DOHH2 (cell line): ENCODE measurements around the gene ATP8B1.

ENCODE experiments used
- EZH2phosphoT487 ChIP-seq: fragments of 200-600 bp; sonication (generic); IDR thresholded peaks from 2 replicates; pipeline ENCODE4 v1.6.1; 2017; ENCODE audit warnings: borderline replicate concordance, mild to moderate bottlenecking, antibody characterized with exemption, low read length, moderate library complexity, mixed read lengths
- TF ChIP-seq, protein P1 (sequence below): fragments of 200-600 bp; sonication (generic); IDR thresholded peaks from one replicate; pipeline ENCODE4 v1.5.1; 2014; ENCODE audit warnings: antibody characterized with exemption, mild to moderate bottlenecking, low read depth, low read length; ENCODE audit not compliant: poor library complexity, severe bottlenecking

DNA sequence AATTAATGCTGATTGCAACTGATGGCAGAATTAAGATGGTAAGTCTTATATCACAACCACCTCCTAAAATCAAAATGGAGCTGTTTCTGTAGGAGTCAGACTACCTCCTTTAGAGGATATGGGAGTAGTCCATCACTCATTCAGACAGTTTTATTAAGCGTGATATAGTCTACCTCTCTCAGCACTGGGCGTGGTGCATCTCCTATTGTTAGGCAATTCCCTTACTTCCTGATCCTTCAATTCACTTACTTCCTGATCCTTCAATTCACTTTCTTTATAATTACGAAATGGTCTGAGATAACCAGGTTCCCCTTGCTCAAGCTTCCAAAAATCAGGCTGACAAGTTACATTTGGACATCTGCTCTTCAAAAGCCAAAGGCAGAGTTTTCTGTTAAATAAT, 31.9 kb downstream of the ATP8B1 start:
- TF ChIP-seq, protein P1, sequence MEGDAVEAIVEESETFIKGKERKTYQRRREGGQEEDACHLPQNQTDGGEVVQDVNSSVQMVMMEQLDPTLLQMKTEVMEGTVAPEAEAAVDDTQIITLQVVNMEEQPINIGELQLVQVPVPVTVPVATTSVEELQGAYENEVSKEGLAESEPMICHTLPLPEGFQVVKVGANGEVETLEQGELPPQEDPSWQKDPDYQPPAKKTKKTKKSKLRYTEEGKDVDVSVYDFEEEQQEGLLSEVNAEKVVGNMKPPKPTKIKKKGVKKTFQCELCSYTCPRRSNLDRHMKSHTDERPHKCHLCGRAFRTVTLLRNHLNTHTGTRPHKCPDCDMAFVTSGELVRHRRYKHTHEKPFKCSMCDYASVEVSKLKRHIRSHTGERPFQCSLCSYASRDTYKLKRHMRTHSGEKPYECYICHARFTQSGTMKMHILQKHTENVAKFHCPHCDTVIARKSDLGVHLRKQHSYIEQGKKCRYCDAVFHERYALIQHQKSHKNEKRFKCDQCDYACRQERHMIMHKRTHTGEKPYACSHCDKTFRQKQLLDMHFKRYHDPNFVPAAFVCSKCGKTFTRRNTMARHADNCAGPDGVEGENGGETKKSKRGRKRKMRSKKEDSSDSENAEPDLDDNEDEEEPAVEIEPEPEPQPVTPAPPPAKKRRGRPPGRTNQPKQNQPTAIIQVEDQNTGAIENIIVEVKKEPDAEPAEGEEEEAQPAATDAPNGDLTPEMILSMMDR = no peak
- no peak for TF ChIP-seq EZH2phosphoT487
